SK-N-SH (cell line): ENCODE measurements around the gene CA10. TPM values are rescaled to one million over a fixed set of nuclear protein-coding genes. Genes with fewer than 3 reads are reported as not detected.
A peak's percentile ranks its signal among the peaks of the same experiment; 100 is the strongest.

Source experiments
- CTCF ChIA-PET: fragments of 300-600, 350-600 bp; formaldehyde crosslinking; extraction: SDS; loops from one replicate; lab custom pipeline; 2021; lab: Yijun Ruan, JAX
- POLR2A ChIA-PET: fragments of 350-600 bp; sonication (Branson Sonifier 250); formaldehyde crosslinking; extraction: SDS; loops from one replicate; lab custom pipeline; 2020; ENCODE audit warnings: antibody characterized with exemption, inconsistent platforms; lab: Yijun Ruan, JAX
- DNase-seq: peaks from one replicate; pipeline ENCODE4 v3.0.0; 2012
- H2AFZ ChIP-seq: fragments of 200-600 bp; sonication (generic); 2 replicates; pipeline ENCODE4 v1.8.1; 2016; ENCODE audit warnings: antibody characterized with exemption, mild to moderate bottlenecking, low read depth
- H3F3A ChIP-seq: fragments of 200-600 bp; sonication (generic); replicated peaks from 2 replicates; pipeline ENCODE3; 2016; ENCODE audit warnings: antibody characterized with exemption, mild to moderate bottlenecking; ENCODE audit not compliant: insufficient read depth
- H3K27ac ChIP-seq, 2 experiments: fragments of 200-500 bp in 1 of 2; fragments of 200-600 bp in 1 of 2; sonication (Bioruptor generic) in 1 of 2; sonication (generic), shearing (Covaris generic) in 1 of 2; 2 replicates each; pipeline versions ENCODE4 v1.5.1 to v1.6.1; 2014 to 2016; ENCODE audit warnings: low read depth in 2 of 2, inconsistent platforms in 1 of 2, low read length in 1 of 2, mild to moderate bottlenecking in 1 of 2, mixed read lengths in 1 of 2
- H3K27me3 ChIP-seq: fragments of 200-600 bp; sonication (generic), shearing (Covaris generic); 2 replicates; pipeline ENCODE4 v1.6.1; 2016; ENCODE audit warnings: mixed run types; ENCODE audit not compliant: insufficient read depth
- H3K36me3 ChIP-seq, 2 experiments: fragments of 200-500 bp in 1 of 2; fragments of 200-600 bp in 1 of 2; sonication (Bioruptor generic) in 1 of 2; sonication (generic) in 1 of 2; replicated peaks in 1 of 2; 2 replicates each; pipeline versions ENCODE3 to v1.5.1; 2014 to 2016; ENCODE audit warnings: low read length in 1 of 2, mild to moderate bottlenecking in 1 of 2; ENCODE audit not compliant: insufficient read depth in 2 of 2, control insufficient read depth in 1 of 2
- H3K4me1 ChIP-seq, 2 experiments: fragments of 200-500 bp in 1 of 2; fragments of 200-600 bp in 1 of 2; sonication (Bioruptor generic) in 1 of 2; sonication (generic), shearing (Covaris generic) in 1 of 2; 2 replicates each; pipeline versions ENCODE4 v1.5.1 to v1.6.1; 2014 to 2016; ENCODE audit warnings: low read depth in 1 of 2, low read length in 1 of 2, mixed run types in 1 of 2; ENCODE audit not compliant: insufficient read depth in 2 of 2, control insufficient read depth in 1 of 2
- H3K4me2 ChIP-seq: fragments of 200-600 bp; sonication (generic), shearing (Covaris generic); 2 replicates; pipeline ENCODE4 v1.6.1; 2017; ENCODE audit warnings: mixed run types
- H3K4me3 ChIP-seq, 2 experiments: fragments of 200-500 bp in 1 of 2; fragments of 200-600 bp in 1 of 2; sonication (Bioruptor generic) in 1 of 2; sonication (generic), shearing (Covaris generic) in 1 of 2; 2 replicates each; pipeline versions ENCODE4 v1.5.1 to v1.8.1; 2014 to 2016; ENCODE audit warnings: low read depth in 2 of 2, inconsistent platforms in 1 of 2, low read length in 1 of 2, mild to moderate bottlenecking in 1 of 2, mixed read lengths in 1 of 2, moderate library complexity in 1 of 2
- H3K79me2 ChIP-seq: fragments of 200-600 bp; sonication (generic); 2 replicates; pipeline ENCODE4 v1.8.1; 2017; ENCODE audit warnings: mild to moderate bottlenecking; ENCODE audit not compliant: insufficient read depth
- H3K9ac ChIP-seq: fragments of 200-600 bp; sonication (generic); 2 replicates; pipeline ENCODE4 v1.6.1; 2017; ENCODE audit warnings: mixed run types
- H3K9me2 ChIP-seq: fragments of 200-600 bp; sonication (generic); 2 replicates; pipeline ENCODE4 v1.6.1; 2017; ENCODE audit warnings: mixed run types
- H3K9me3 ChIP-seq: fragments of 200-600 bp; sonication (generic); 2 replicates; pipeline ENCODE4 v1.6.1; 2017; ENCODE audit warnings: mixed run types, mild to moderate bottlenecking, moderate library complexity
- H4K20me1 ChIP-seq: fragments of 200-600 bp; sonication (generic); 2 replicates; pipeline ENCODE4 v1.6.1; 2017; ENCODE audit warnings: mild to moderate bottlenecking, mixed run types; ENCODE audit not compliant: insufficient read depth
- CHD2 ChIP-seq: fragments of 150-350 bp; IDR thresholded peaks from 2 replicates; pipeline ENCODE4 v1.6.1; 2018; ENCODE audit warnings: low read length; ENCODE audit not compliant: partially characterized antibody
- EP300 ChIP-seq, 2 experiments: IDR thresholded peaks; 2 replicates each; pipeline versions ENCODE4 v1.4.0 to v1.6.1; 2012; ENCODE audit warnings: borderline replicate concordance in 1 of 2, low read depth in 1 of 2, low read length in 1 of 2
- FOXJ3 ChIP-seq: sonication (generic); formaldehyde crosslinking; IDR thresholded peaks from 2 replicates; pipeline ENCODE4 v1.5.1; 2020; ENCODE audit warnings: mild to moderate bottlenecking, missing genetic modification reagents
- FOXM1 ChIP-seq: IDR thresholded peaks from 2 replicates; pipeline ENCODE4 v1.4.0; 2012; ENCODE audit warnings: low read depth, mild to moderate bottlenecking
- GABPA ChIP-seq: IDR thresholded peaks from 2 replicates; pipeline ENCODE4 v1.4.0; 2012; ENCODE audit warnings: low read depth, mild to moderate bottlenecking
- GATA2 ChIP-seq: sonication (generic); formaldehyde crosslinking; IDR thresholded peaks from 2 replicates; pipeline ENCODE4 v1.5.0; 2020; ENCODE audit warnings: mild to moderate bottlenecking, missing genetic modification reagents
- JUND ChIP-seq: IDR thresholded peaks from 2 replicates; pipeline ENCODE4 v1.4.0; 2012
- RAD21 ChIP-seq: IDR thresholded peaks from 2 replicates; pipeline ENCODE4 v1.6.1; 2012; ENCODE audit warnings: mild to moderate bottlenecking, low read length
- RCOR1 ChIP-seq: fragments of 150-350 bp; IDR thresholded peaks from 2 replicates; pipeline ENCODE4 v1.6.1; 2017; ENCODE audit warnings: antibody characterized with exemption, low read length
- RXRA ChIP-seq: IDR thresholded peaks from 2 replicates; pipeline ENCODE4 v1.4.0; 2012; ENCODE audit warnings: low read depth, mild to moderate bottlenecking, borderline replicate concordance
- SMC3 ChIP-seq: IDR thresholded peaks from 2 replicates; pipeline ENCODE4 v1.6.1; 2012; ENCODE audit warnings: low read depth, low read length, improper control_type of control experiment
- TEAD4 ChIP-seq: IDR thresholded peaks from 2 replicates; pipeline ENCODE4 v1.4.0; 2012; ENCODE audit warnings: mild to moderate bottlenecking, borderline replicate concordance; ENCODE audit not compliant: insufficient read depth
- WGBS: methylation state at CpG from one replicate; pipeline ENCODE4 v1.1.6; 2017; ENCODE audit warnings: low lambda C conversion rate; 5-methylcytosine and 5-hydroxymethylcytosine counted together
- polyA plus RNA-seq, 3 experiments: library from polyadenylated mRNA; depleted of rRNA; stranded (reverse); fragments of >200 nt; gene quantifications; 2 replicates each; pipeline ENCODE4 v1.2.3, GENCODE V29; 2012
- TF ChIP-seq, protein P1 (sequence below): IDR thresholded peaks from 2 replicates; pipeline ENCODE4 v1.4.0; 2012; ENCODE audit warnings: low read depth, borderline replicate concordance
- TF ChIP-seq, protein P2 (sequence below): fragments of 150-350 bp; IDR thresholded peaks from 2 replicates; pipeline ENCODE4 v1.6.1; 2017; ENCODE audit warnings: antibody characterized with exemption, low read length, low read depth, borderline replicate concordance

The CA10 gene
- polyA plus RNA-seq, 1 of the 3 experiments (the other 2 are of a cell fraction), result not detected

DNA sequence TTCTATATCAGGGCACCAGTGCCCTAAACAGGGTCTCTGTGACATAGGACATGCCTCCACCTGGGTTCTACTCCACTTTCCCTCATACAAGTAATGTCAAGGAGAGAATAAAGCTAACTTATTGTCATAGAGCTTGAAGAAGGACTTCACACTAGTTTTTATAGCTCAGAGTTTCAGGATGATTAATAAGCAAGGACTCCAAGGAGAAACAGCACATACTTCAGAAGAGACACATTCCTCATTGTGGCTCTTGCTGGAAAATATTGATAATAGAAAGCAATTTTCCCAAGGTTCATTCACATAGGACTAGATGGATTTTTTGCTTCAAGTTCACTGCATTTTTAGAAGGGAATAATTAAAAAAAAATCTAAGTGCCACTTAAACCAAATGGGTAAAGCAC, 133.3 kb downstream of the CA10 start (continued):
- TF ChIP-seq, protein P1, sequence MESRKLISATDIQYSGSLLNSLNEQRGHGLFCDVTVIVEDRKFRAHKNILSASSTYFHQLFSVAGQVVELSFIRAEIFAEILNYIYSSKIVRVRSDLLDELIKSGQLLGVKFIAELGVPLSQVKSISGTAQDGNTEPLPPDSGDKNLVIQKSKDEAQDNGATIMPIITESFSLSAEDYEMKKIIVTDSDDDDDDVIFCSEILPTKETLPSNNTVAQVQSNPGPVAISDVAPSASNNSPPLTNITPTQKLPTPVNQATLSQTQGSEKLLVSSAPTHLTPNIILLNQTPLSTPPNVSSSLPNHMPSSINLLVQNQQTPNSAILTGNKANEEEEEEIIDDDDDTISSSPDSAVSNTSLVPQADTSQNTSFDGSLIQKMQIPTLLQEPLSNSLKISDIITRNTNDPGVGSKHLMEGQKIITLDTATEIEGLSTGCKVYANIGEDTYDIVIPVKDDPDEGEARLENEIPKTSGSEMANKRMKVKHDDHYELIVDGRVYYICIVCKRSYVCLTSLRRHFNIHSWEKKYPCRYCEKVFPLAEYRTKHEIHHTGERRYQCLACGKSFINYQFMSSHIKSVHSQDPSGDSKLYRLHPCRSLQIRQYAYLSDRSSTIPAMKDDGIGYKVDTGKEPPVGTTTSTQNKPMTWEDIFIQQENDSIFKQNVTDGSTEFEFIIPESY, result no peak
- TF ChIP-seq, protein P2, sequence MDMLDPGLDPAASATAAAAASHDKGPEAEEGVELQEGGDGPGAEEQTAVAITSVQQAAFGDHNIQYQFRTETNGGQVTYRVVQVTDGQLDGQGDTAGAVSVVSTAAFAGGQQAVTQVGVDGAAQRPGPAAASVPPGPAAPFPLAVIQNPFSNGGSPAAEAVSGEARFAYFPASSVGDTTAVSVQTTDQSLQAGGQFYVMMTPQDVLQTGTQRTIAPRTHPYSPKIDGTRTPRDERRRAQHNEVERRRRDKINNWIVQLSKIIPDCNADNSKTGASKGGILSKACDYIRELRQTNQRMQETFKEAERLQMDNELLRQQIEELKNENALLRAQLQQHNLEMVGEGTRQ, result no peak
- TF ChIP-seq RXRA (no peak), GABPA (no peak), TEAD4 (no peak), FOXM1 (no peak)

- Histone ChIP-seq H3K4me1 (peaks cover 13 to 17% of the 10 kb centered on the region in 2 experiments; a peak in 3 of 4 replicates), H2AFZ (no peak overlapping the region), H3F3A (peaks cover 13% of the 10 kb centered on the region), H3K9ac (no peak overlapping the region), H3K27me3 (no peaks in the 10 kb centered on the region), H3K79me2 (no peaks in the 10 kb centered on the region), H3K9me3 (no peaks in the 10 kb centered on the region), H3K27ac (peak overlapping the region in 1 of 2 experiments; percentile 44; a peak in 2 of 4 replicates), H3K4me2 (0 out of 2 replicates have a peak overlapping the region, but pooled peaks have one; percentile 12), H4K20me1 (no peaks in the 10 kb centered on the region), H3K9me2 (no peaks in the 10 kb centered on the region), H3K36me3 (no peaks in the 10 kb centered on the region), H3K4me3 (no peak overlapping the region)
- ChIA-PET POLR2A (no interaction called here), CTCF (interaction anchor here (1.4 to 1.8 kb wide), 4 partner anchors 40 to 163 kb away, joined by 4 to 6 read pairs (median 6); no protein-coding TSS in a partner anchor)
- peak; percentile 6 for DNase-seq
- TF ChIP-seq FOXJ3 (CRISPR knock-in tag), result 0 out of 2 replicates have a peak, but pooled peaks have one; percentile 63
- no peak for TF ChIP-seq JUND
- peak; percentile 37 for TF ChIP-seq CHD2
- TF ChIP-seq RAD21, result peak; percentile 9; the same call in 1 of the 2 replicates
- TF ChIP-seq FOXM1, result no peak
- no peak for TF ChIP-seq SMC3
- TF ChIP-seq RCOR1, result peak; percentile 23; the same call in 1 of the 2 replicates
- TF ChIP-seq GATA2, result peak; percentile 54
- peak in 1 of 2 experiments; percentile 85; a peak in 2 of 4 replicates for TF ChIP-seq EP300 (IDR thresholded peaks at IDR 0.05; ENCODE audit: borderline replicate concordance in 1 of 2, low read depth in 1 of 2, low read length in 1 of 2)
- WGBS, result 9% methylated on average over 2 of the region's 2 CpGs
Observed at GRCh38 chr17:52024300-52024870, 134.1 kb downstream of the CA10 start.
